Breast epithelium (tissue), 4 donors: Measurements from ENCODE around the gene VDAC1. TPM values are rescaled to one million over a fixed set of nuclear protein-coding genes. Genes with fewer than 3 reads are reported as not detected.
"Not testable (repeated sequence)": the region's sequence is repeated elsewhere in the genome, so short reads cannot be mapped to it uniquely, and the experiment has no call there.

Source experiments
- DNase-seq, 2 donors: peaks; one replicate each; pipeline ENCODE4 v3.0.0-alpha.2; 2019; ENCODE audit warnings: low spot score in 2 of 2
- H3K27ac ChIP-seq, 2 donors: fragments of 200-600 bp; sonication (generic) in 1 of 2; one replicate each; pipeline ENCODE4 v1.5.1; 2016 to 2019; ENCODE audit warnings: mild to moderate bottlenecking in 1 of 2
- H3K27me3 ChIP-seq, 2 donors: fragments of 200-600 bp; sonication (generic) in 1 of 2; one replicate each; pipeline versions ENCODE4 v1.5.1 to v1.6.0; 2017 to 2019; ENCODE audit warnings: control low read depth in 1 of 2, mild to moderate bottlenecking in 1 of 2
- H3K36me3 ChIP-seq: fragments of 200-600 bp; one replicate; pipeline ENCODE4 v1.5.1; 2019
- H3K4me1 ChIP-seq, 2 donors: fragments of 200-600 bp; sonication (generic); one replicate each; pipeline ENCODE4 v1.5.1; 2016 to 2019; ENCODE audit warnings: control low read depth in 1 of 2
- H3K4me3 ChIP-seq, 3 donors: fragments of 200-600 bp; sonication (generic); 1 replicate in 2 of 3; 2 replicates in 1 of 3; pipeline ENCODE4 v1.5.1; 2016 to 2019; ENCODE audit warnings: mild to moderate bottlenecking in 3 of 3, moderate library complexity in 2 of 3
- H3K9me3 ChIP-seq, 2 donors: fragments of 200-600 bp; sonication (generic) in 1 of 2; one replicate each; pipeline ENCODE4 v1.5.1; 2016 to 2019; ENCODE audit warnings: control low read depth in 1 of 2
- POLR2A ChIP-seq: fragments of 450-650 bp; IDR thresholded peaks from one replicate; pipeline ENCODE4 v1.6.1; 2016; ENCODE audit warnings: antibody characterized with exemption, mild to moderate bottlenecking, moderate library complexity
- POLR2AphosphoS5 ChIP-seq, 3 donors: sonication (generic); formaldehyde crosslinking; IDR thresholded peaks; one replicate each; pipeline ENCODE4 v1.6.1; 2017; ENCODE audit warnings: antibody characterized with exemption in 3 of 3
- intact Hi-C: fragments of 100-400 bp; cut with DNase I; formaldehyde crosslinking; loops from one replicate; pipeline ENCODE4 v1.15.1; 2023; ENCODE audit warnings: low total_unique reads
- total RNA-seq, 3 donors: library from RNA; depleted of rRNA; stranded (reverse); fragments of >200 nt; gene quantifications; one replicate each; pipeline ENCODE4 v1.1.0, GENCODE V29; 2016
- TF ChIP-seq, protein P1 (sequence below), 3 donors: fragments of 450-650 bp; IDR thresholded peaks; one replicate each; pipeline ENCODE4 v1.5.1; 2016 to 2017; ENCODE audit warnings: antibody characterized with exemption in 3 of 3, mild to moderate bottlenecking in 3 of 3, moderate library complexity in 3 of 3

The VDAC1 gene
- total RNA-seq, 3 donors from 2014 or later = 113 to 141 (median 118) TPM

DNA sequence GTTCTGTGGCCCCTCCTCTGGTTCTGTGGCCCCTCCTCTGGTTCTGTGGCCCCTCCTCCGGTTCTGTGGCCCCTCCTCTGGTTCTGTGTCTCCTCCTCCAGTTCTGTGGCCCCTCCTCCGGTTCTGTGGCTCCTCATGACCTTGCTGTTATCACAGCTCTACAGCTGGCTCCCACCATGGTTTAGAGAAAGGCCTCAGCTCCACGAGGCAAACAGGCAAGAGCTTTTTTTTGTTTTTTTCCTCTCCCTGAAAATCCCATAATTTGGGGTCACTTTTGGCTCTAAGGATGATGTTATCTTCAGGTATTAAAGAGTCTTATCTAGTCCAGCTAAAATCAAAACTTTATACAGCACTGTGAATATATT, 68.1 kb downstream of the VDAC1 start:
- intact Hi-C loops = no loop called here
- Histone ChIP-seq H3K4me1 (no peaks in the 10 kb centered on the region), H3K27ac (no peak overlapping the region), H3K4me3 (no peak overlapping the region), H3K27me3 (no peaks in the 10 kb centered on the region), H3K9me3 (no peaks in the 10 kb centered on the region), H3K36me3 (no peaks in the 10 kb centered on the region)
- DNase-seq = no peak
- TF ChIP-seq POLR2AphosphoS5 (IDR thresholded peaks at IDR 0.05) = no peak
- TF ChIP-seq POLR2A = no peak
- TF ChIP-seq, protein P1, sequence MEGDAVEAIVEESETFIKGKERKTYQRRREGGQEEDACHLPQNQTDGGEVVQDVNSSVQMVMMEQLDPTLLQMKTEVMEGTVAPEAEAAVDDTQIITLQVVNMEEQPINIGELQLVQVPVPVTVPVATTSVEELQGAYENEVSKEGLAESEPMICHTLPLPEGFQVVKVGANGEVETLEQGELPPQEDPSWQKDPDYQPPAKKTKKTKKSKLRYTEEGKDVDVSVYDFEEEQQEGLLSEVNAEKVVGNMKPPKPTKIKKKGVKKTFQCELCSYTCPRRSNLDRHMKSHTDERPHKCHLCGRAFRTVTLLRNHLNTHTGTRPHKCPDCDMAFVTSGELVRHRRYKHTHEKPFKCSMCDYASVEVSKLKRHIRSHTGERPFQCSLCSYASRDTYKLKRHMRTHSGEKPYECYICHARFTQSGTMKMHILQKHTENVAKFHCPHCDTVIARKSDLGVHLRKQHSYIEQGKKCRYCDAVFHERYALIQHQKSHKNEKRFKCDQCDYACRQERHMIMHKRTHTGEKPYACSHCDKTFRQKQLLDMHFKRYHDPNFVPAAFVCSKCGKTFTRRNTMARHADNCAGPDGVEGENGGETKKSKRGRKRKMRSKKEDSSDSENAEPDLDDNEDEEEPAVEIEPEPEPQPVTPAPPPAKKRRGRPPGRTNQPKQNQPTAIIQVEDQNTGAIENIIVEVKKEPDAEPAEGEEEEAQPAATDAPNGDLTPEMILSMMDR (IDR thresholded peaks at IDR 0.05) = no peak

DNA sequence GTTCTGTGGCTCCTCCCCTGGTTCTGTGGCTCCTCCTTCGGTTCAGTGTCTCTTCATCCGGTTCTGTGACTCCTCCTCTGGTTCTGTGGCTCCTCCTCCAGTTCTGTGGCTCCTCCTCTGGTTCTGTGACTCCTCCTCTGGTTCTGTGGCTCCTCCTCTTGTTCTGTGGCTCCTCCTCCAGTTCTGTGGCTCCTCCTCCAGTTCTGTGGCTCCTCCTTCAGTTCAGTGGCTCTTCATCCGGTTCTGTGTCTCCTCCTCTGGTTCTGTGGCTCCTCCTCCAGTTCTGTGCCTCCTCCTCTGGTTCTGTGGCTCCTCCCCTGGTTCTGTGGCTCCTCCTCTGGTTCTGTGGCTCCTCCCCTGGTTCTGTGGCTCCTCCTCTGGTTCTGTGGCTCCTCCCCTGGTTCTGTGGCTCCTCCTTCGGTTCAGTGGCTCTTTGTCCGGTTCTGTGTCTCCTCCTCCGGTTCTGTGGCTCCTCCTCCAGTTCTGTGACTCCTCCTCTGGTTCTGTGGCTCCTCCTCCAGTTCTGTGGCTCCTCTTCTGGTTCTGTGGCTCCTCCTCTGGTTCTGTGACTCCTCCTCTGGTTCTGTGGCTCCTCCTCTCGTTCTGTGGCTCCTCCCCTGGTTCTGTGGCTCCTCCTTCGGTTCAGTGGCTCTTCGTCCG, 68.7 kb downstream of the VDAC1 start:
- DNase-seq, H3K4me1 ChIP-seq, H3K4me3 ChIP-seq, H3K27ac ChIP-seq, H3K27me3 ChIP-seq, H3K9me3 ChIP-seq, H3K36me3 ChIP-seq, intact Hi-C loops: not testable (repeated sequence)

DNA sequence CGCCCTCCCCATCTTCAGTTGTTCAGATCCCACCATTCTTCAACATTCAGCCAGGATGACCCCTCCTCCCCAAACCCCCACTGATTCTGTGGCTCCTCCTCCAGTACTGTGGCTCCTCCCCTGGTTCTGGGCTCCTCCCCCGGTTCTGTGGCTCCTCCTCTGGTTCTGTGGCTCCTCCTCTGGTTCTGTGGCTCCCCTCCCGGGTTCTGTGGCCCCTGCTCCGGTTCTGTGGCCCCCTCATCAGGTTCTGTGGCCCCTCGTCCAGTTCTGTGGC, 69.2 kb downstream of the VDAC1 start:
- H3K27ac ChIP-seq = no peak overlapping the region
- no peaks in the 10 kb centered on the region for H3K4me1 ChIP-seq
- no peak for DNase-seq
- H3K4me3 ChIP-seq = no peak overlapping the region
- H3K36me3 ChIP-seq = no peaks in the 10 kb centered on the region
- H3K27me3 ChIP-seq = no peaks in the 10 kb centered on the region
- intact Hi-C loops = no loop called here
- no peak for TF ChIP-seq POLR2AphosphoS5 (IDR thresholded peaks at IDR 0.05)
- TF ChIP-seq, protein P1 (IDR thresholded peaks at IDR 0.05) = no peak
- TF ChIP-seq POLR2A = no peak
- H3K9me3 ChIP-seq = no peaks in the 10 kb centered on the region

DNA sequence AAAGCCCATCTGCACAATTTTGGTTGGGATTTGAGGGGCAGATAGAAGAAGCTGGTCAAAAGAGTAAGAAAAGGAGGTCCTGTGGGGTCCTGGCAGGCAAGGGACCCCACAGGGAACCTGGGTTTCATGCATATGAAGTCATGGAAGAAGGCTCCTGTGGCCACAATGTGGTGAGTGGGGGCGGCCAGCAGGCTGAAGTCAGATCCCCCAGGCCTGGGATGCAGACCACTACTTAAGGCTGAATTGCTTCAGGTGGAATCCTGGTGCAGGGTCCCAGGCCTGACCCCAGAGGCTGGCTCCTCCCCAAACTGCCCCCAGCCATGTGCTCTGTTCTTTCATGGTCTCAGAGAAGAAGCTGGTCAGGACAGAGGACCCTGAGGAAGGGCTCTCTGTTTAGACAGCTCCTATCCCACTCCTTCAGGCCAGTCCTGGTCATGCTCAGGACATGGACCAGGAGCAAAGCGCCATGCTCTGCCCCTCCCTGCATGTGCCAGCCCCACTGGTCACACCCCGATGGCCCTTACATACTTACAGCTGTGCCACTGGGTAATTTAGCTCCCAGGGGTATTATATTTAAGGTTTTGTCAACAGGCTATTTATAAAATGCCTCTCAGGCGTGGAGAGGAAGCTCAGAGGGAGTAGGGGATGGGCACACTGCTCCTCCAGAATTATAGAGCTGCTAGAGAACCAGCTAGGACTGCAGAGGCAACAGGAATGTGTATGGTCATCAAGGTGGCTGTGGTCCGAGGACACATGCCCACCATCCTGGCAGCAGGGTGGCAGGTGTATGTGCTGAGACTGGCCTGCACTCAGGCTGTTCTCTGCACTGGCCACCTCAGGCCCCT, 69.7 kb downstream of the VDAC1 start:
- DNase-seq = no peak
- no peak for TF ChIP-seq POLR2AphosphoS5 (IDR thresholded peaks at IDR 0.05)
- TF ChIP-seq, protein P1 (IDR thresholded peaks at IDR 0.05) = no peak
- TF ChIP-seq POLR2A = no peak
- H3K36me3 ChIP-seq = no peaks in the 10 kb centered on the region
- no peak overlapping the region for H3K4me3 ChIP-seq
- intact Hi-C loops = no loop called here
- H3K27ac ChIP-seq = no peak overlapping the region
- H3K9me3 ChIP-seq = no peaks in the 10 kb centered on the region
- H3K27me3 ChIP-seq = no peaks in the 10 kb centered on the region
- H3K4me1 ChIP-seq = no peaks in the 10 kb centered on the region

DNA sequence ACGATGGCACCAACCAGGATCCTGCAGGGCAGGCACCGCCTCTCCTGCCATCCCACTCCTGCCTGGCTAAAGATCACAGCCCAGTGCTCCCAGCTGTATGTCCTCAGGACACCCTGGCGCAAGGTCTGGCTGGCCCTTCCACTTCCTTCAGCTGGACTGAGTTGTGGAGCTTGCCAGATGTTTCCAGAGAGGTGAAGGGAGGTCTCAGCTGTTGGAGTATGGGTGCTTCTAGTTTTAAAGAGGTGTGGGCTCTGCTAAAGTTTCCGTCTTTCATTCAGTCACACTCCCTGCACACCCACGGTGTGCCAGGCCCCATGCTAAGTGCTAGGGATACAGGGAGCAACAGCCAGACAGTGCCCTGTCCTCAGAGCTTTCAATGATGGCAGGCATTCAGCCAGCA, 70.5 kb downstream of the VDAC1 start:
- H3K36me3 ChIP-seq = no peaks in the 10 kb centered on the region
- TF ChIP-seq, protein P1 (IDR thresholded peaks at IDR 0.05) = no peak
- no peak for TF ChIP-seq POLR2AphosphoS5 (IDR thresholded peaks at IDR 0.05)
- TF ChIP-seq POLR2A = no peak
- H3K27ac ChIP-seq = no peak overlapping the region
- no peaks in the 10 kb centered on the region for H3K4me1 ChIP-seq
- intact Hi-C loops = no loop called here
- no peaks in the 10 kb centered on the region for H3K9me3 ChIP-seq
- H3K27me3 ChIP-seq = no peaks in the 10 kb centered on the region
- no peak overlapping the region for H3K4me3 ChIP-seq
- DNase-seq = no peak
